HG03457 (cell line): Measurements from ENCODE around the gene PDHB.

Experiments
- ATAC-seq: cut with Tn5 transposase; IDR thresholded peaks from one replicate; pipeline ENCODE4 v1.9.1; 2021; ENCODE audit warnings: moderate number of reproducible peaks; ENCODE audit not compliant: unreplicated experiment

The PDHB gene

DNA sequence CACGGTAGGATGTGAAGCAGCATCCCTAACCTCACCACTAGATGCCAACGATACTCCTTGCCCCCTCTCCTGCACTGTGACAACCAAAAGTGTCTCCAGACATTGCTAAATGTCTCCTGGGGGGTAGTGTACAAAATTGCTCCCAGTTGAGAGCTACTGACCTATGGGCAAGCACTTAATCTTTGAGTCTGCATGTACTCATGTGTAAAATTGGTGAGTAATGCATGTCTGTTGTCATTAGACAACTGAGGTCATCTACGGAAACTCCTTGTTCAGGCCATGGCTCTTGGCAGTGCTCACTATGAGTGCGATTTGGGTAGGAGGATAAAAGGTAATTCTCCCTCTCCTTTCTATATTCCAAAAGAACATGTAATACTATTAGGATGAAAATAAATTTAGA, 29.2 kb downstream of the PDHB start:
- no peak for ATAC-seq

- ATAC-seq: no peak
Observed at GRCh38 chr3:58403513-58404109, 30.0 kb downstream of the PDHB start.

DNA sequence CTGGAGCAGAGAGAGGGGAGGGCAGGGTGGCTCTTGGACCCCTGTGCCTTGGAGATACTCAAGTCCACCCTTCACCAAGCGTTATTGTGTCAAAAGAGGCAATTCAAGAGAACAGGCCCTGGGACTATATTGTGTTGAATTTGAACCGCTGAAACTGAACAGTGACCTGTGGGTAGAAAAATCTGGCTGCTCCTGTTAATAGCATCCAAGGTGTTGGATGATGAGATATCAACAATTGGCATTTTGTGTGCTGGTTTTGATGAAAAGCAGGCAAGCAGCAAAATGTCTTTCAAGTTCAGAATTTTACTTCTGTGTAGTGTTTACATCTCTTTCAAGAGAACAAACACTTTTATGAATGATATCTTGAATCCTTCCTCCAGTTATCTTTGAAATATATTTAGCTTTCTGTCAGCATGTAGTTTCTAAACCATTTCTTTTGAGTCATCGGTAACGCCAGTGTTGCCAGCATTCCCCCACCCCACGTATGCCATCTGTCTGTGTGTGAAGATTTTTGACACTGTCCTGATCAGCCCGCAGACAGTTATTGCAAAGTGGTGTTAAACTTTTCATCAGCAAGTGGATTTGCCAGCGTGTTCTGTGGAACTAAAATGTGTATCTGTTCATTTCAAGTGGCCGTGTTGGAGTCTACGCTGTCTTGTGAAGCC, 34.8 kb downstream of the PDHB start:
- no peak for ATAC-seq

- ATAC-seq: no peak
Observed at GRCh38 chr3:58394339-58394738, 39.3 kb downstream of the PDHB start.

- ATAC-seq: no peak
Observed at GRCh38 chr3:58392181-58392580, 41.5 kb downstream of the PDHB start.

DNA sequence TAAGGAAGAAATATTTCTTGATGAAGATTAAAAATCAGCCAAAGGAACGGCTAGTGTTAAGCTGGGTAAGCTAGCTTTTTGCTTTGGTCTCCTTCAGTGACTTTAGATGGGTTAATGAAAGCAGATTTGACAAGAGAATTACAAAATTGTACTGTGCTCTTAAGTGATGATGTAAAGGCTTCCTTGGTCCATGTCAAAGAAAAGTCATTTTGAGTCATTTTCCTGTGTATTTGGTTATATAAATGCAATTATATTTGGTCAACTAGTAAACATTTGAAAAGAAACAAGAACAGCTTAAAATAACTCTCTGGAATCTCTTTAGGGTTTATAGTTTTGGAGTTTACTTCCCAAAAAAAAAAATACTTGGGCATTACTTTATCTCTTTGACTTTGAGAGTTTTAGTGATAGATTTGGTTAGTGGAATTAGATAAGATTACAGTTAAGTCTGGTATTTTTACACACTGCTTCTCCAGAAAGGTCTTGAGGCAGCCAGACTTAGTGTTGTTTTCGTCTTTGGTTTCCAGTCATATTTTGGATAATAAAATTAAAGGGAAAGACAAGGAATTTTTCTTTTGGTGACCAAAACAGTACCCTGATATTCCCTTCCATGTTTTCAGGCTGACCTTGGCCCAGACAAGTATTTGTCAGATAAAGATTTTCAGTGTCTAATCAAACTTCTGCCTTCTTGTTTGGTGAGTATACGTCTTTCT, 42.3 kb downstream of the PDHB start:
- no peak for ATAC-seq

DNA sequence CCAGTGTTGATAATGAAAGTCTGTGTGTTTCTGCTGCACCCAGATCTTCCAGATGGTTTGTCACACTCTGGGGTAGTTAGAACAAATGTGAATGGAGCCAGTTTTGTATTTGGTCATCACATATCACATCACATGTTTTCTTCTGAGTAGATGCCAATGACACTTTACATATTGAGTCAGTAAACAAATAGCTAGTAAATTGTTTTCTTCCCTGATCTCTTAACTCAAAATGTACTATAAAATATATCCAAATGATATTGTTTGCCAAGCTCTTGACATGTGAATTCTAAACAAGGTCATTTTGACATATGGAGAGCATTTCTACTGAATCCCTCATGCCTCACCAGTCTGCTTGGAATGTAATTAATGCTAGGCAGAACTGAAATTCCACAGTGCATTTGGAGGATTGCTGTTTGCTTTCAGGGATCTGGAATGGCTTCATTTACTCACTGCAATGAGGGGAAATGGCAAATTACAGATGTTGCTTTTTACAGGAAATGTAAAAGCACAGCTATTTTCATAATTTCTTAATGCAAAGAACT, 45.0 kb downstream of the PDHB start:
- ATAC-seq: no peak

DNA sequence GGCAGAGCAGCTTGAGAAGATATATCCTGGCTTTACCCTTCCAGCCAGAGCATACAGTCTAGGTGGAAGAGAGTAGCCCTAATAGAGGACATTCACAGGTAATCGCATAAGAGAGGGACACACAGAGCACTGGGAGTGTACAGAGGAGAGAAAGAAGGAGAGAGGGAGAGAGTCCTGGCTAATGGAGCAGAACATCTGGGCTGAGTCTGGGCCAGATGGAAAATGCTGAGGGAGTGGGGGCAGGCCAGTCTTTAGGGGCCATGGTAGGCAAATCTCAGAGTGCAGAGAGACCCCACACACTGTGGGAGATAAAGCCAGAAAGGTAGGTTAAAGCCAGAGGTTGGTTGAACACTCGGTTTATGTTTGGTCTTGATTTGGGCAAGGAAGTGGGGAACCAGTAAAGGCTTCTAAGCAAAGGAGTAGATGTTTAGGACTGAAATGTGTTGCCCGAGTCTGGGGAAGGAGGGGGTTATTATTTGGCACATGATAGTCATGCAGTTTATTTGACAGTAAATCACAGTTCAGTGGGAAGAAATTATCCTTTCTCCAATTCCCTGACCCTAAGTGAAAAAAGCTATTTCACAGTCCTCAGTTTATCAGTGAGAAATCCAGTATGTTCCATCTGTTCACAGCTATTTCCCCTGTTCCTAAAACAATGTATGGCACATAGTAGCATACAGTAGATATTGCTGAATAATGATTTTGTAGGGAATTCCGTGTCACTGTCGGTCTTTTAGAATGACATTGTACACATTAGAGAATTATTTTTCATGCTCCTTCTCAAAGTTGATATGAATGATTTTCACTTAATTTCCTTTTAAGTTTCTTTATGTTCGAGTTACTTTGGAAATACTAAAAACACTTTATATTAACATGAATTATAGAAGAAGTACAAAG, 45.7 kb downstream of the PDHB start:
- ATAC-seq: no peak

GRCh38 chr3:58386626-58387365, 46.8 kb downstream of the PDHB start:
- ATAC-seq: no peak

GRCh38 chr3:58384381-58385090, 49.1 kb downstream of the PDHB start:
- ATAC-seq: no peak

DNA sequence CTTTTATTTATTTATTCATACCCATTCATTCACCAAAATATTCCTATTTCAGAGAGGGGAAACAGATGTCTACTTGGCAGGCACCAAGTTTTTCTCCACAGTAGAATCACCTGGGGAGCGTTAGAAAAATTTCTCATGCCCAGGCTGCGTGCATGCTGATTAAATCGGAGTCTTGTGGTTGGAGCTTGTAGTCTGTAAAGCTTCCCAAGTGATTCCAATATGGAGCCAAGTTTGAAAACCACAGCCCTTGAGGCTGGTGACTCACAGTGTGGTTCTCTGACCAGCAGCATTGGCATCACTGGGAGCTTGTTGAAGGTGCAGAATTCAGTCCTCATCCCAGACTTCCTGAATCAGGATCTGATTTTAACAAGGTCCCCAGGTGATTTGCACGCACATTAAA, 49.7 kb downstream of the PDHB start:
- ATAC-seq: no peak

- no peak for ATAC-seq
Observed at GRCh38 chr3:58383476-58383875, 50.2 kb downstream of the PDHB start.

GRCh38 chr3:58379351-58380073, 54.1 kb downstream of the PDHB start:
- no peak for ATAC-seq

- ATAC-seq: no peak
Observed at GRCh38 chr3:58377750-58378149, 55.9 kb downstream of the PDHB start.
